Aorta (tissue), 5 donors: ENCODE data around the gene PPM1M. TPM values are rescaled to one million over a fixed set of nuclear protein-coding genes. Genes with fewer than 3 reads are reported as not detected.
A peak's percentile ranks its signal among the peaks of the same experiment; 100 is the strongest.

ENCODE experiments used
- ATAC-seq: fragments of 200-7000 bp; cut with Tn5 transposase; one replicate; pipeline ENCODE4 v1.9.1; 2022; ENCODE audit warnings: moderate library complexity; ENCODE audit not compliant: low FRiP score
- DNase-seq, 2 donors: peaks; one replicate each; pipeline ENCODE4 v3.0.0-alpha.2; 2020
- H3K27ac ChIP-seq, 2 donors: one replicate each; pipeline ENCODE4 v1.5.1; 2013; ENCODE audit warnings: low read length in 2 of 2, mild to moderate bottlenecking in 2 of 2, moderate library complexity in 2 of 2, control low read depth in 1 of 2, inconsistent platforms in 1 of 2, low read depth in 1 of 2
- H3K27me3 ChIP-seq, 2 donors: one replicate each; pipeline ENCODE4 v1.6.1; 2013; ENCODE audit warnings: control low read depth in 1 of 2, low read length in 1 of 2, mild to moderate bottlenecking in 1 of 2, moderate library complexity in 1 of 2; ENCODE audit not compliant: insufficient read depth in 2 of 2, control insufficient read depth in 1 of 2
- H3K36me3 ChIP-seq, 2 donors: one replicate each; pipeline ENCODE4 v1.6.1; 2013; ENCODE audit warnings: control low read depth in 1 of 2, low read length in 1 of 2, mild to moderate bottlenecking in 1 of 2; ENCODE audit not compliant: insufficient read depth in 2 of 2, control insufficient read depth in 1 of 2
- H3K4me1 ChIP-seq, 2 donors: one replicate each; pipeline ENCODE4 v1.6.1; 2013; ENCODE audit warnings: low read length in 2 of 2, control low read depth in 1 of 2, mild to moderate bottlenecking in 1 of 2, moderate library complexity in 1 of 2; ENCODE audit not compliant: insufficient read depth in 2 of 2, control insufficient read depth in 1 of 2
- H3K4me3 ChIP-seq, 2 donors: one replicate each; pipeline ENCODE4 v1.5.1; 2013; ENCODE audit warnings: low read length in 2 of 2, control low read depth in 1 of 2, mild to moderate bottlenecking in 1 of 2
- H3K9me3 ChIP-seq: one replicate; pipeline ENCODE4 v1.6.1; 2013; ENCODE audit warnings: mild to moderate bottlenecking, low read length; ENCODE audit not compliant: control insufficient read depth
- WGBS, 2 donors: extraction: QIAGEN DNeasy Blood & Tissue Kit; methylation state at CpG; one replicate each; pipeline ENCODE4 v1.1.7; 2013; 5-methylcytosine and 5-hydroxymethylcytosine counted together
- intact Hi-C, 2 donors: fragments of 100-400 bp; cut with DNase I; formaldehyde crosslinking; loops; one replicate each; pipeline versions ENCODE4 v1.14.2 to v1.15.0; 2022
- polyA plus RNA-seq, 2 donors: library from polyadenylated mRNA; stranded (reverse); fragments of 200-250 nt; gene quantifications; one replicate each; pipeline ENCODE4 v1.2.3, GENCODE V29; 2013
- total RNA-seq, 2 donors: library from RNA; stranded (reverse); fragmentation: NEBNext Ultra II Directional; extraction: Animal tissue kit (Norgen Biotek cat#: 25700); gene quantifications; one replicate each; pipeline ENCODE4 v1.2.1, GENCODE V29; 2021
- donor health status: healthy with polysubstance abuse.
- donor health status: Bipolar disorder and iron deficiency.
- donor health status: DM: no; HTN: no; CAD: no.
- donor health status: DM: no; HTN: no; CAD: no.
- donor health status: DM: yes; HTN: yes; CAD: no.

The PPM1M gene
- total and polyA plus RNA-seq, 4 donors = 26.2 to 43.4 (median 30.2) TPM

DNA sequence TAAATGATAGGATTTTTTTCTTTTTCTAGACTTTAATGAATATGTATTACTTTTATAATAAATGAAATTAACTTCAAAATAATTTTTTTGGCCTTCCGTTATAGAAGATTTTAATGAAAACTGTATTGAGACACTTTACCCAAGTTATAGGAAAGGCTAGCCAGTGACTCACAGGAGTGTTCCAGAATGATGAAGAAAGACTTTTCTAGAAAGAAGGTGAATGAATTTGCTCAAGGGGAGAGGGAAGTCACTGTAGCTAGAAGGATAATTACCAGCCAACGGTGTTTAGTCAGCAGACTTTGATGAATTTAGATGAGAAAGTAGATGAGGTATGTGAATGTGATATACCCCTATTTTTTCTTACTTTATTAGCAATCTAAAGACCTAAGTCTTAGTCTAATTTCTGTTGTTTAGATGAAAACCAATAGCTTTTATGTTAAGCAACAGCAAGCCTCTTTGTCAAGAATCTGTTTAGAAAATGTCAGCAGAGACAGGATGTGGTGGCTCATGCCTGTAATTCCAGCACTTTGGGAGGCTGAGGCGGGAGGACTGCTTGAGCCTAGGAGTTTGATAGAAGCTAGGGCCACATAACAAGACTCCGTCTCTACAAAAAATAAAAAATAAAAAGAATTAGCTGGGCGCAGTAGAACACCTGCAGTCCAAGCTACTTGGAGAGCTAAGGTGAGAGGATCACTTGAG, 44.4 kb upstream of the PPM1M start:
- Histone ChIP-seq H3K9me3 (no peaks in the 10 kb centered on the region), H3K36me3 (peaks cover 0 to 20% of the 10 kb centered on the region in 2 donors), H3K4me1 (no peaks in the 10 kb centered on the region), H3K27ac (no peak overlapping the region), H3K27me3 (no peaks in the 10 kb centered on the region), H3K4me3 (no peak overlapping the region)
- ATAC-seq (no peak), DNase-seq (no peak)
- 93% methylated on average over 5 of the region's 5 CpGs for WGBS, 2 donors
- intact Hi-C loops = no loop called here

DNA sequence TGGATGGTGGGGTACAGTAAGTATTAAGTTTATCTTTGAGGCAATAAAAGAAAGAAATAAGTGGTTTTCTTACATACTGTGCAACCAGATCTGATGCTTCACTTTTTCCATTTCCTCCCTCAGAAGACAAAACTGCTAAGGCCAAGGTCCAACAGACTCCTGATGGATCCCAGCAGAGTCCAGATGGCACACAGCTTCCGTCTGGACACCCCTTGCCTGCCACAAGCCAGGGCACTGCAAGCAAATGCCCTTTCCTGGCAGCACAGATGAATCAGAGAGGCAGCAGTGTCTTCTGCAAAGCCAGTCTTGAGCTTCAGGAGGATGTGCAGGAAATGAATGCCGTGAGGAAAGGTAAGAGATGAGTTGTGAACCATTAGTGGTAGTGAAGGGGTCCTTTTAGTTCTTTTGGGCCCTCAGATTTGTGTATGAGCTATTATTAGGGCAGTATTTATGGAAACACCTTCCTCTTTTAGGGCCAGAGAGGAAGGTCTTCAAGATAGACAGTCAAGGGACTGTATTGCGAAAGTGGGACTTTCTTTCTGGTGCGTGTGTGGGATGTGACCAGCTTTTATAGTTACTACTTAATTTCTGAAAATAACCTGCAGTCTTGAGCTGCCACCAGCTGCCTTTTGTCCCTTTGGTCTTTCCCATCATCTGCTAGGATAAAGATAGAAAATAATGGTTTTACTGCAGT, 43.0 kb upstream of the PPM1M start:
- Histone ChIP-seq H3K27ac (no peak overlapping the region), H3K27me3 (no peaks in the 10 kb centered on the region), H3K4me3 (no peak overlapping the region), H3K4me1 (no peaks in the 10 kb centered on the region), H3K36me3 (peaks cover 0 to 22% of the 10 kb centered on the region in 2 donors), H3K9me3 (no peaks in the 10 kb centered on the region)
- DNase-seq (no peak), ATAC-seq (no peak)
- WGBS, 2 donors = 91 to 92% methylated on average over 4 of the region's 4 CpGs
- intact Hi-C loops = no loop called here

DNA sequence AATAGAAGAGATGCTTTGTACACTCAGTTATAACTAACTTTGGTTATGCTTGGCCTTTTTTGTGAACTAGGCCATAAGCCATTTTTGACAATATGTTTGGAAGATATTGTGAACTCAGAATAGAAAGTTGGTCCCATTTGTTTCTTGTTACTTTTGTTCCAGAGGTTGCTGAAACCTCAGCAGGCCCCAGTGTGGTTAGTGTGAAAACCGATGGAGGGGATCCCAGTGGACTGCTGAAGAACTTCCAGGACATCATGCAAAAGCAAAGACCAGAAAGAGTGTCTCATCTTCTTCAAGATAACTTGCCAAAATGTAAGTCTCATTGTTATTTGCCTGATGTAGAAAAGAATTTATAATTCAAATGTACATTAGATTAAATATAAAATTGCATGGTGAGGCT, 41.9 kb upstream of the PPM1M start:
- Histone ChIP-seq H3K36me3 (peaks cover 0 to 26% of the 10 kb centered on the region in 2 donors), H3K27ac (no peak overlapping the region), H3K4me1 (no peaks in the 10 kb centered on the region), H3K4me3 (no peak overlapping the region), H3K27me3 (no peaks in the 10 kb centered on the region), H3K9me3 (no peaks in the 10 kb centered on the region)
- intact Hi-C loops = no loop called here
- no peak for DNase-seq
- WGBS, 2 donors = 82 to 88% methylated on average over 1 of the region's 1 CpG
- no peak for ATAC-seq

DNA sequence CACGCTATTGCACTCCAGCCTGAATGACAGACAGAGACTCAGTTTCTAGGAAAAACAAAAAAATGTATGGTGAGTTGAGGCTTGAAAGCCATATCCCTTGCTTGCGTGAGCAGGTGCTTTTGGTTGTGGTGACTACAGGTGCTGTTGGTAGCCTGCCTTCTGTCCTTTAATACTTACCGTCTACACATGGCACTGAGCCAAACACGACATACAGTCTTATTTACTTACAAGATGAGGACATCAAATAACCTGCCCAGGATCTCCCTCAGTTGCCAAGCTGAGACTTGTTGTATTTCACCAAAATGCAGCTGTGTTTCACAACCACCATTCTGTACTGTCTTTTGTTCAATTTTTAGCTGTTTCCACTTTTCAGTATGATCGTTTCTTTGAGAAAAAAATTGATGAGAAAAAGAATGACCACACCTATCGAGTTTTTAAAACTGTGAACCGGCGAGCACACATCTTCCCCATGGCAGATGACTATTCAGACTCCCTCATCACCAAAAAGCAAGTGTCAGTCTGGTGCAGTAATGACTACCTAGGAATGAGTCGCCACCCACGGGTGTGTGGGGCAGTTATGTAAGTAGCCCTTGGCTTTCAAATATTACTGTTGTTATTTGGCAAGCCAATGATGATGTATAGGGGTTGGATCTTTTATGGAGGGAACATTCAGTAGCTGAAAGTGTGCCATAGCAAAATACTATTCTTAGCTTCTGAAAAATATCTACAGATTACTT, 41.1 kb upstream of the PPM1M start:
- DNase-seq (no peak), ATAC-seq (no peak)
- H3K9me3 ChIP-seq = no peaks in the 10 kb centered on the region
- intact Hi-C loops = no loop called here
- no peaks in the 10 kb centered on the region for H3K27me3 ChIP-seq
- peaks cover 0 to 26% of the 10 kb centered on the region in 2 donors for H3K36me3 ChIP-seq
- no peak overlapping the region for H3K27ac ChIP-seq
- H3K4me3 ChIP-seq = no peak overlapping the region
- 77 to 78% methylated on average over 10 of the region's 10 CpGs for WGBS, 2 donors
- H3K4me1 ChIP-seq = no peaks in the 10 kb centered on the region

DNA sequence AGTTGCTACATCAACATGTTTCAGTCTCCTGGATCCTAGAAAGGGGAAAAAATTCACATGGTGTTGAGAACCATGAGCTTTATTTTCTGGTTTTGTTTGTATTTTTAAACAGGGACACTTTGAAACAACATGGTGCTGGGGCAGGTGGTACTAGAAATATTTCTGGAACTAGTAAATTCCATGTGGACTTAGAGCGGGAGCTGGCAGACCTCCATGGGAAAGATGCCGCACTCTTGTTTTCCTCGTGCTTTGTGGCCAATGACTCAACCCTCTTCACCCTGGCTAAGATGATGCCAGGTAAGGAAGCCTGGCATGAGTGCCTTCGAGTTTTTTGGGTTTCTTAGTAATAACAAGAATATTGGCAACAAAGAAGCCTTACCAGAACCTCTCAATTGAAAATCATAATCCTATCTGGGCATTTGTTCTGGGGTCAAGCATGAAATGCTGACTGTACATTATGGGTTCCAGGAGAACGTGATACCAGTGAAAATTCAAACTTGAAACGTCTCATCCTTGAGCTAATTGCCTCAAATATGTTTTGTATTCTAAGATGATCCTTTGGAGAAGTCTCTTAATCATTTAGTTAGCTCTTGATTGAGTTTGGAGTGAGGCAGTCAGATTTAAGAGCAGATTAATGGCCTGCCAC, 39.7 kb upstream of the PPM1M start:
- Histone ChIP-seq H3K36me3 (peaks cover 0 to 28% of the 10 kb centered on the region in 2 donors), H3K4me1 (no peaks in the 10 kb centered on the region), H3K27me3 (no peaks in the 10 kb centered on the region), H3K9me3 (no peaks in the 10 kb centered on the region), H3K4me3 (no peak overlapping the region), H3K27ac (no peak overlapping the region)
- peak in 1 of 2 donors; percentile 40 for DNase-seq
- intact Hi-C loops = no loop called here
- ATAC-seq = no peak
- WGBS, 2 donors = 80 to 83% methylated on average over 6 of the region's 6 CpGs

DNA sequence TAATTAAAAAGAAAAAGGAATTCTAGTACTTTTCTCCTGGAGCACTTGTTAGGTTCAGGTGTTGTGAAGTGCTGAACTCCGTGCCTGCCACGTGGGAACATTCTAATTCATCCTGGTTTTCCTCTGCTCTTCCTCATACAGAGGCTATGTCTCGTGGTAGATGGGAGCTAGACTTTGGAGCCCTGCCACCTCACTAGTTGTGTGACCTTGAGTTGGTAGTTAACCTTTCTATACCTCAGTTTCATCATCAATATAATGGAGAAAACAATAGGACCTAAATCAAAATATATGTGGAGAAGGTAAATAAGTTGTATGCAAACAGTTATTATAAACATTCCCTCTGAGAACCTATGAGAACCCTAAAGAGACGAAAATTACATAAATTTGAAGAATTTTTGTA, 37.0 kb upstream of the PPM1M start:
- H3K4me3 ChIP-seq = no peak overlapping the region
- ATAC-seq = no peak
- no peaks in the 10 kb centered on the region for H3K27me3 ChIP-seq
- H3K27ac ChIP-seq = no peak overlapping the region
- H3K4me1 ChIP-seq = no peaks in the 10 kb centered on the region
- peaks cover 0 to 31% of the 10 kb centered on the region in 2 donors for H3K36me3 ChIP-seq
- DNase-seq = no peak
- WGBS, 2 donors = 91 to 94% methylated on average over 4 of the region's 4 CpGs
- no peaks in the 10 kb centered on the region for H3K9me3 ChIP-seq
- intact Hi-C loops = no loop called here

DNA sequence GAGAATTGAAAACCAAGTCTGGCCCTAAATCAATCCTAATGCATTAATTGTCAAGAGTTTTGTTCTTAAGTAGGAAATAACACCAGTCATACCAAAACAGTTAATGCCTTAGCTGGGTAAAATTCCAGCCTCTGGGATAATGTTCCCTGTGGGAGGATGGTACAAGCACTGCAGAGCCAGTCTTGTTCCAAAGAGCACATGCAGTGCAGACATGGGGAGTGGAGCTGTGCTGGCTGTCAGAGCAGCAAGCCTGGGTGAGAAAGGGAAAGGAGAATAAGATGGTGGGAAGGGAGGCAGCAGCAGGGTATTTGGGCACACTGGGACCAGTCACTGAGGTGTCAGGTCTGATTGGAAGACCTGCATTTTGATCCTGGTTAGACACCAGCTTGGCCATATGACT, 35.5 kb upstream of the PPM1M start:
- Histone ChIP-seq H3K36me3 (peaks cover 0 to 30% of the 10 kb centered on the region in 2 donors), H3K9me3 (no peaks in the 10 kb centered on the region), H3K27ac (no peak overlapping the region), H3K4me1 (no peaks in the 10 kb centered on the region), H3K4me3 (no peak overlapping the region), H3K27me3 (no peaks in the 10 kb centered on the region)
- peak in 1 of 2 donors; percentile 12 for DNase-seq
- intact Hi-C loops = no loop called here
- ATAC-seq = no peak

DNA sequence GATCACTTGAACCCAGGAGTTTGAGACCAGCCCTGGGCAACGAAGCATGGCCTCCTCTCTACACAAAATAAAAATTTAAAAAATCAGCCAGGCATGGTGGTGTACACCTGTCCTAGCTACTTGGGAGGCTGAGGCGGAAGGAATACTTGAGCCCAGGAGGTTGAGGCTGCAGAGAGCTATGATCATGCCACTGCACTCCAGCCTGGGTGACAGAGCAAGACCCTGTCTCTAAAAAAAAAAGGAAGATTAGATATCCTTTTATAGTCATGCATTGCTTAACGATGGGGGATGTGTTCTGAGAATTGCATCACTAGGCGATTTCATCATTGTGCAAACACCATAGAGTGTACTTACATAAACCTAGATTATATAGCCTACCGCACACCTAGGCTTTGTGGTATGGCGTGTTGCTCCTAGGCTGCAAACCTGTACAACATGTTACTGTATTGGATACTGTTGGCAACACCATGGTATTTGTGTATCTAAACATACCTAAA, 35.0 kb upstream of the PPM1M start:
- ATAC-seq = peak; percentile 44

More for the DNA sequence above, 35.0 kb upstream of the PPM1M start:
- Histone ChIP-seq H3K4me3 (no peak overlapping the region), H3K9me3 (no peaks in the 10 kb centered on the region), H3K4me1 (no peaks in the 10 kb centered on the region), H3K36me3 (peaks cover 0 to 30% of the 10 kb centered on the region in 2 donors), H3K27ac (no peak overlapping the region), H3K27me3 (no peaks in the 10 kb centered on the region)
- 88 to 92% methylated on average over 6 of the region's 6 CpGs for WGBS, 2 donors
- intact Hi-C loops = no loop called here
- no peak for DNase-seq
